ENCODE measurements around the gene TMEM186. TPM values are rescaled to one million over a fixed set of nuclear protein-coding genes. Genes with fewer than 3 reads are reported as not detected.

TMEM186 gene
- total and polyA plus RNA-seq, 2 of the 8 experiments (the other 6 are each of a cell fraction or from before 2014, with no cell fraction given) = 13.1 TPM

DNA sequence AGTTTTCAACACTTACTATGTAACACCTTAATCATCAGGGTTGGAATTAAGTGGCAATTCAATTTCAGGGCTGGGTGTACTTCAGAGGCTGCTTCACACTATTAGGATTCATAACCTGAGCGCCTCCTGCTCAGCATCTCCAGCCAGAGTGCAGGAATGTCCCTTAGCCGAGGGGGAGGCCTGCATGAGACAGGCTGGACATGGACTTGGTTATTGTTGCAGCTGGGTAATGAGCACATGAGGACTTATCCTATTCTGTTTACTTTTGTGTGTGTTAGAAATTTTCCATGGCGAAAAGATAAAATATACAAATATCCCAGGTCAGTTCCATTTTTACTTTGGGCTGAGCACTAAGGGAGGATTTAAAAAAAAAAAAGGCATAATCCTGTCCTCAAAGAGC lies 10.6 kb upstream of the TMEM186 start:
- no peaks in the 10 kb centered on the region for H3K9me3 ChIP-seq (ENCODE audit: insufficient read depth in 2 of 2, low read depth in 1 of 2, low read length in 1 of 2)
- H4K20me1 ChIP-seq (replicated peaks in 1 of 2; ENCODE audit: control insufficient read depth in 1 of 2, insufficient read depth in 2 of 2, low read length in 2 of 2) = peaks cover 0 to 5% of the 10 kb centered on the region in 2 experiments
- H3K14ac ChIP-seq (ENCODE audit: insufficient read length) = no peak overlapping the region
- H2BK12ac ChIP-seq (ENCODE audit: low read depth, low read length) = no peak overlapping the region
- no peak for FAIRE-seq
- CTCF ChIA-PET (ENCODE audit: partially characterized antibody) = no interaction called here
- no peak overlapping the region for H3K4ac ChIP-seq (replicated peaks; ENCODE audit: insufficient read length, low read depth, low read length)
- H2AK5ac ChIP-seq (ENCODE audit: low read depth, low read length) = no peak overlapping the region
- H3K79me2 ChIP-seq (ENCODE audit: control insufficient read depth in 1 of 2, insufficient read depth in 2 of 2, low read length in 2 of 2) = peaks cover 0 to 3% of the 10 kb centered on the region in 2 experiments; a peak in 2 of 4 replicates
- no peak for DNase-seq (ENCODE audit: low read depth in 1 of 2, low spot score in 2 of 2)
- no peak overlapping the region for H3K56ac ChIP-seq (replicated peaks; ENCODE audit: insufficient read length, low read depth, low read length)
- H3K79me1 ChIP-seq (ENCODE audit: low read depth, low read length) = no peaks in the 10 kb centered on the region; the same call in none of the 2 replicates
- H2BK20ac ChIP-seq (ENCODE audit: low read length) = no peak overlapping the region
- WGBS, 2 experiments (ENCODE audit: extremely low coverage in 1 of 2, insufficient coverage in 1 of 2, insufficient read length in 1 of 2, insufficient replicate concordance in 2 of 2, low coverage in 1 of 2, low lambda C conversion rate in 2 of 2, missing lambda C conversion rate in 1 of 2) = 92% methylated on average over 3 of the region's 3 CpGs; no CpG with 5 or more reads in 1 of the 2 experiments
- no peak overlapping the region for H2BK15ac ChIP-seq (ENCODE audit: low read length)
- no peak overlapping the region for H2BK5ac ChIP-seq (ENCODE audit: low read depth, low read length)
- H4K8ac ChIP-seq (ENCODE audit: extremely low read depth, insufficient read depth, low read length) = no peak overlapping the region
- no peak overlapping the region for H2AFZ ChIP-seq (ENCODE audit: low read length)
- no peak overlapping the region for H4K5ac ChIP-seq (ENCODE audit: insufficient read length, low read depth, low read length)
- no peak overlapping the region for H3K9ac ChIP-seq (replicated peaks in 1 of 4; ENCODE audit: extremely low read depth in 1 of 4, low read depth in 3 of 4, low read length in 3 of 4)
- no peak overlapping the region for H3K23ac ChIP-seq (ENCODE audit: insufficient read length)
- H4K91ac ChIP-seq (replicated peaks; ENCODE audit: insufficient read length, low read length) = no peak overlapping the region
- no peak overlapping the region for H3K27ac ChIP-seq (ENCODE audit: low read depth, low read length)
- H3K4me2 ChIP-seq (ENCODE audit: insufficient read depth in 1 of 2, low read depth in 2 of 2, low read length in 2 of 2) = no peak overlapping the region
- H3K18ac ChIP-seq (ENCODE audit: extremely low read depth, low read length) = no peak overlapping the region
- TF ChIP-seq BRCA1 (IDR thresholded peaks at IDR 0.05; ENCODE audit: low read depth, low read length) (no peak), MAFK (IDR thresholded peaks at IDR 0.05; ENCODE audit: low read depth, low read length) (no peak), RBBP5 (IDR thresholded peaks at IDR 0.05; ENCODE audit: borderline replicate concordance, low read depth, low read length) (no peak), BCL11A (IDR thresholded peaks at IDR 0.05; ENCODE audit: low read depth in 2 of 2, low read length in 2 of 2) (no peak), TCF12 (IDR thresholded peaks at IDR 0.05; ENCODE audit: low read depth, low read length) (no peak), HDAC6 (IDR thresholded peaks at IDR 0.05; ENCODE audit: low read depth, low read length) (no peak), KDM5A (IDR thresholded peaks at IDR 0.05; ENCODE audit: low read length) (no peak), POLR2AphosphoS5 (IDR thresholded peaks at IDR 0.05; ENCODE audit: low read depth, low read length) (no peak), FOSL1 (IDR thresholded peaks at IDR 0.05; ENCODE audit: insufficient read depth, low read depth, low read length) (no peak), ASH2L (IDR thresholded peaks at IDR 0.05; ENCODE audit: low read length) (no peak), SAP30 (IDR thresholded peaks at IDR 0.05; ENCODE audit: insufficient read depth, insufficient replicate concordance, low read length) (no peak)
- TF ChIP-seq, protein P1, sequence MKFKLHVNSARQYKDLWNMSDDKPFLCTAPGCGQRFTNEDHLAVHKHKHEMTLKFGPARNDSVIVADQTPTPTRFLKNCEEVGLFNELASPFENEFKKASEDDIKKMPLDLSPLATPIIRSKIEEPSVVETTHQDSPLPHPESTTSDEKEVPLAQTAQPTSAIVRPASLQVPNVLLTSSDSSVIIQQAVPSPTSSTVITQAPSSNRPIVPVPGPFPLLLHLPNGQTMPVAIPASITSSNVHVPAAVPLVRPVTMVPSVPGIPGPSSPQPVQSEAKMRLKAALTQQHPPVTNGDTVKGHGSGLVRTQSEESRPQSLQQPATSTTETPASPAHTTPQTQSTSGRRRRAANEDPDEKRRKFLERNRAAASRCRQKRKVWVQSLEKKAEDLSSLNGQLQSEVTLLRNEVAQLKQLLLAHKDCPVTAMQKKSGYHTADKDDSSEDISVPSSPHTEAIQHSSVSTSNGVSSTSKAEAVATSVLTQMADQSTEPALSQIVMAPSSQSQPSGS (IDR thresholded peaks at IDR 0.05; ENCODE audit: low read length) = no peak
- H3K23me2 ChIP-seq (ENCODE audit: low read depth, low read length) = no peaks in the 10 kb centered on the region
- no peak overlapping the region for H3K4me3 ChIP-seq (ENCODE audit: extremely low read depth in 1 of 4, insufficient read depth in 2 of 4, low read depth in 3 of 4, low read length in 4 of 4)
- H2BK120ac ChIP-seq (replicated peaks; ENCODE audit: low read depth, low read length) = no peak overlapping the region
- POLR2A ChIA-PET (ENCODE audit: partially characterized antibody) = interaction anchor here (2.5 to 3.7 kb wide), 2 partner anchors 9 to 16 kb away, joined by 7 to 16 read pairs; no protein-coding TSS in a partner anchor
- H3K36me3 ChIP-seq (ENCODE audit: control insufficient read depth in 2 of 4, insufficient read depth in 4 of 4, low read length in 3 of 4) = peaks cover 38 to 86% (median 67%) of the 10 kb centered on the region in 4 experiments
- no peaks in the 10 kb centered on the region for H3K4me1 ChIP-seq (replicated peaks in 1 of 4; ENCODE audit: control insufficient read depth in 3 of 4, insufficient read depth in 4 of 4, low read length in 3 of 4)
- H3K27me3 ChIP-seq (replicated peaks in 1 of 4; ENCODE audit: control insufficient read depth in 3 of 4, extremely low read depth in 1 of 4, insufficient read depth in 3 of 4, low read length in 3 of 4) = no peaks in the 10 kb centered on the region

Data from H1 (cell line).